Progenitor cell of endocrine pancreas (in vitro differentiated cells): ENCODE measurements around the gene CCDC85C. TPM values are rescaled to one million over a fixed set of nuclear protein-coding genes. Genes with fewer than 3 reads are reported as not detected.
A peak's percentile ranks its signal among the peaks of the same experiment; 100 is the strongest.

Source experiments
- DNase-seq: peaks from one replicate; pipeline ENCODE4 v3.0.0; 2021; ENCODE audit warnings: low spot score; ENCODE audit not compliant: unreplicated experiment
- H3K27ac Mint-ChIP-seq: 2 replicates; pipeline ENCODE4 v1.8.0; 2021; ENCODE audit warnings: mild to moderate bottlenecking, moderate library complexity, mixed read lengths
- H3K27me3 Mint-ChIP-seq: 2 replicates; pipeline ENCODE4 v1.8.0; 2021; ENCODE audit warnings: mixed read lengths
- H3K36me3 Mint-ChIP-seq: 2 replicates; pipeline ENCODE4 v1.8.0; 2022; ENCODE audit warnings: mixed read lengths; ENCODE audit not compliant: insufficient read depth
- H3K4me1 Mint-ChIP-seq: 2 replicates; pipeline ENCODE4 v1.8.0; 2021; ENCODE audit warnings: low read depth, mixed read lengths
- H3K4me3 Mint-ChIP-seq: 2 replicates; pipeline ENCODE4 v1.8.0; 2021; ENCODE audit warnings: low read depth, mild to moderate bottlenecking, moderate library complexity, mixed read lengths
- H3K9me3 Mint-ChIP-seq: 2 replicates; pipeline ENCODE4 v1.8.0; 2021; ENCODE audit warnings: low read depth, mixed read lengths
- total RNA-seq: library from RNA; stranded (reverse); gene quantifications from 2 replicates; pipeline ENCODE4 v1.2.1, GENCODE V29; 2021
- TF ChIP-seq, protein P1 (sequence below): fragments of 200-600 bp; sonication (generic); IDR thresholded peaks from one replicate; pipeline ENCODE4 v1.5.0; 2021; ENCODE audit warnings: antibody characterized with exemption, mild to moderate bottlenecking; ENCODE audit not compliant: unreplicated experiment

CCDC85C gene
- total RNA-seq, 1 donor from 2014 or later: 44.9 TPM

DNA sequence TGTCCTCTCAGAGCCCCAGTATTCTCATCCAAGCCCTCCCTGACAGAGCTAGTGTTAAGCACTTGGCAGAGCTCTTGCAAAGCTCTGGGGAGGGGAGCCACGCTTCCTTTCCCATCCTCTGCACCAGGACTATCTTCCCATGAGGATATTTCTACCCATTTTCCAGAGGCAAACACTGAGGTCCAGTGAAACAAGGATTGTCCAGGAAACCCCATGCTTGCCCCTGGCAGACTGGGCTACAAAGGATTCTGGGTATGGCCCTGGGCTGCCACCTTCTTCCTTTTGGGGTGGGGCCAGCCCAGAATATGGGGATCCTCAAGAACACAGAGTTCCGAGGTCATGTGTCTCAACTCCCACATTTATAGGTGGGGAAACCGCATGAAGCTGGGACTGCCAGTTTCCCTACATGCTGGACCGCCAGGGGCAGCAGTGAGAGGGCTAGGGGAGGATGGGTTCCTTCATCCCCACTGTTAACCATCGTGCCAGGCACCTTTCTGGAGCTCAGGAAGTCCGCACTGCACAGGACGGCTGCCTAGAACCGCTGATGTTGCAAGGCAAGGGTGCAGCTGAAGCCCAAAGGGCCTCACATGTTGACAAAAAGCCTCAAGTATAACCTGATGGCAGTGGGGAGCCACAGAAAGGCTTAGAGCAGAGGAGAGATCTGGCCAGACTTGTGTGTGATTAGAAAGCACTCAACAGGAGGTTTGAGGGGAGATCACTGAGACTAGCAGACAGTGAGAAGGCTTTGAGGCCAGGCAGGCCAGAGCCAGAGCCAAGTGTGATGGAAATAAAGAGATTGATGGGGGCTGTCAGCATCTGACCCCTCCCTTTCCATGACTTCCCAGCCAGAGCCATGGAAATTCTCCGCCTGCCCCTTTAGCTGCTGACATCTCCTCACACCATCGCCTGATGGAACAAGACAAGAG is 5.5 kb upstream of the CCDC85C start:
- no peaks in the 10 kb centered on the region for H3K36me3 Mint-ChIP-seq
- no peak overlapping the region for H3K27ac Mint-ChIP-seq
- DNase-seq: no peak
- H3K4me1 Mint-ChIP-seq: peaks cover 8% of the 10 kb centered on the region
- no peak overlapping the region for H3K4me3 Mint-ChIP-seq
- TF ChIP-seq, protein P1, sequence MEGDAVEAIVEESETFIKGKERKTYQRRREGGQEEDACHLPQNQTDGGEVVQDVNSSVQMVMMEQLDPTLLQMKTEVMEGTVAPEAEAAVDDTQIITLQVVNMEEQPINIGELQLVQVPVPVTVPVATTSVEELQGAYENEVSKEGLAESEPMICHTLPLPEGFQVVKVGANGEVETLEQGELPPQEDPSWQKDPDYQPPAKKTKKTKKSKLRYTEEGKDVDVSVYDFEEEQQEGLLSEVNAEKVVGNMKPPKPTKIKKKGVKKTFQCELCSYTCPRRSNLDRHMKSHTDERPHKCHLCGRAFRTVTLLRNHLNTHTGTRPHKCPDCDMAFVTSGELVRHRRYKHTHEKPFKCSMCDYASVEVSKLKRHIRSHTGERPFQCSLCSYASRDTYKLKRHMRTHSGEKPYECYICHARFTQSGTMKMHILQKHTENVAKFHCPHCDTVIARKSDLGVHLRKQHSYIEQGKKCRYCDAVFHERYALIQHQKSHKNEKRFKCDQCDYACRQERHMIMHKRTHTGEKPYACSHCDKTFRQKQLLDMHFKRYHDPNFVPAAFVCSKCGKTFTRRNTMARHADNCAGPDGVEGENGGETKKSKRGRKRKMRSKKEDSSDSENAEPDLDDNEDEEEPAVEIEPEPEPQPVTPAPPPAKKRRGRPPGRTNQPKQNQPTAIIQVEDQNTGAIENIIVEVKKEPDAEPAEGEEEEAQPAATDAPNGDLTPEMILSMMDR: no peak
- no peaks in the 10 kb centered on the region for H3K9me3 Mint-ChIP-seq
- peaks cover 14% of the 10 kb centered on the region for H3K27me3 Mint-ChIP-seq

- Mint-ChIP-seq H3K36me3 (no peaks in the 10 kb centered on the region), H3K4me3 (no peak overlapping the region), H3K9me3 (no peaks in the 10 kb centered on the region), H3K27ac (no peak overlapping the region), H3K27me3 (peaks cover 14% of the 10 kb centered on the region), H3K4me1 (peaks cover 8% of the 10 kb centered on the region)
- DNase-seq: no peak
- TF ChIP-seq, protein P1: no peak
Observed at GRCh38 chr14:99608591-99608990, 4.6 kb upstream of the CCDC85C start.

GRCh38 chr14:99606359-99606758 is 2.4 kb upstream of the CCDC85C start:
- no peak for DNase-seq
- H3K4me3 Mint-ChIP-seq: no peak overlapping the region
- peaks cover 9% of the 10 kb centered on the region for H3K27me3 Mint-ChIP-seq
- H3K36me3 Mint-ChIP-seq: no peaks in the 10 kb centered on the region
- no peaks in the 10 kb centered on the region for H3K9me3 Mint-ChIP-seq
- no peak overlapping the region for H3K27ac Mint-ChIP-seq
- peaks cover 18% of the 10 kb centered on the region for H3K4me1 Mint-ChIP-seq
- TF ChIP-seq, protein P1: no peak

DNA sequence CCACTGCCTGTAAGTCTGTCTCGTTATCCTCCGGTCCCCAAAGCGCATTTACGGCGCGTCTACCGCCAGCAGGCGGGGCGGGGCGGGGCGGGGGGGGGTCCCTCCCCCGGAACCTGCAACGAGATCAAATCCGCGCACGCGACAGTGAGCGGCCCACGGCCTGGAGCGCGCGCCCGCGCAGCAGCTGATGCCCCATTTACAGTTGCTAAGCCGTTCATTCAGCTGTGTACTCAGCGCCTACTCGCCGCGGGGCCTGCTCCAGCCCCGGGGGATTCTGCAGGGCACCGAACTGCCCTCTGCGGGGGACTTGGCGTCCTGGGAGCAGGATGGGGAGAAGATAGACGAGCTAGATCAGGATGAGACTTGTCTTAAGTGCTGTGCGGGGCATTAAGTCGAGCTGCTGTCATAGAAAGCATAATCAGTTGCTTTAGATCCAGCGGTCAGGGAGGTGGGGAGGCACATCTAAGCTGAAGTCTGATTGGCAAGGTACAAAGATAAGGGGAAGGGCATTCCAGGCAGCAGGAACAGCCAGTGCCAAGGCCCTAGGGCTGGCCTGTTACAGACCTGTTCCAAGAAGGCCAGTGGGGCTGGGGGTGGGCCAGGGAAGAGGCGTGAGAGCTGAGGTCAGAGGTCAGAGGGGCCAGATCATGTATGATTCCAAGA is 1.4 kb upstream of the CCDC85C start:
- Mint-ChIP-seq H3K9me3 (no peaks in the 10 kb centered on the region), H3K27ac (peak overlapping the region; percentile 21), H3K27me3 (peaks cover 9% of the 10 kb centered on the region), H3K4me1 (peaks cover 26% of the 10 kb centered on the region), H3K36me3 (no peaks in the 10 kb centered on the region), H3K4me3 (peak overlapping the region; percentile 87)
- TF ChIP-seq, protein P1: no peak
- DNase-seq: peak; percentile 37

- Mint-ChIP-seq H3K27ac (peak overlapping the region; percentile 98), H3K27me3 (peaks cover 9% of the 10 kb centered on the region), H3K4me3 (peak overlapping the region; percentile 87), H3K9me3 (no peaks in the 10 kb centered on the region), H3K4me1 (peaks cover 32% of the 10 kb centered on the region), H3K36me3 (no peaks in the 10 kb centered on the region)
- peak; percentile 53 for DNase-seq
- TF ChIP-seq, protein P1: no peak
Observed at GRCh38 chr14:99604766-99605298, 825 bp upstream of the CCDC85C start.
